GM12874 (cell line): ENCODE results near the gene RNASE2.
A peak's percentile ranks its signal among the peaks of the same experiment; 100 is the strongest.

ENCODE experiments used
- TF ChIP-seq, protein P1 (sequence below): IDR thresholded peaks from 2 replicates; pipeline ENCODE4 v1.5.1; 2011; ENCODE audit warnings: low read depth, mild to moderate bottlenecking, control low read depth, low read length, moderate library complexity; ENCODE audit not compliant: insufficient read depth

RNASE2 gene

DNA sequence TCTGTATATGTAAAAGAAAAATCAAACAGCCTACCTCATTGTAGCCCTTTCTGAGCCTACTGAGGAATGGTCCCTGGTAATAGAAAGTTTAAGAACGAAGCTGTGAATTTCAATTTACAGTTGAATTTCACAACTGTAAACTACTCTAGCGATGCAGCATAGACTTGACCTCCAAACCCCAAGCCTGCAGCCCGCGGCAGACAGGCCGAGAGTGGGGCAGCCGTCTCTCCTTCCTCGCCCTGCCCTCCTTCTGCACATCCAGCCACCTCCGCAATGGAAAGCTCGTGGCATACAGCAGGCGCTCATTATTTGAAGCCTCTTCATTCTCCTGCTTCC, 15.3 kb downstream of the RNASE2 start:
- TF ChIP-seq, protein P1, sequence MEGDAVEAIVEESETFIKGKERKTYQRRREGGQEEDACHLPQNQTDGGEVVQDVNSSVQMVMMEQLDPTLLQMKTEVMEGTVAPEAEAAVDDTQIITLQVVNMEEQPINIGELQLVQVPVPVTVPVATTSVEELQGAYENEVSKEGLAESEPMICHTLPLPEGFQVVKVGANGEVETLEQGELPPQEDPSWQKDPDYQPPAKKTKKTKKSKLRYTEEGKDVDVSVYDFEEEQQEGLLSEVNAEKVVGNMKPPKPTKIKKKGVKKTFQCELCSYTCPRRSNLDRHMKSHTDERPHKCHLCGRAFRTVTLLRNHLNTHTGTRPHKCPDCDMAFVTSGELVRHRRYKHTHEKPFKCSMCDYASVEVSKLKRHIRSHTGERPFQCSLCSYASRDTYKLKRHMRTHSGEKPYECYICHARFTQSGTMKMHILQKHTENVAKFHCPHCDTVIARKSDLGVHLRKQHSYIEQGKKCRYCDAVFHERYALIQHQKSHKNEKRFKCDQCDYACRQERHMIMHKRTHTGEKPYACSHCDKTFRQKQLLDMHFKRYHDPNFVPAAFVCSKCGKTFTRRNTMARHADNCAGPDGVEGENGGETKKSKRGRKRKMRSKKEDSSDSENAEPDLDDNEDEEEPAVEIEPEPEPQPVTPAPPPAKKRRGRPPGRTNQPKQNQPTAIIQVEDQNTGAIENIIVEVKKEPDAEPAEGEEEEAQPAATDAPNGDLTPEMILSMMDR: no peak

DNA sequence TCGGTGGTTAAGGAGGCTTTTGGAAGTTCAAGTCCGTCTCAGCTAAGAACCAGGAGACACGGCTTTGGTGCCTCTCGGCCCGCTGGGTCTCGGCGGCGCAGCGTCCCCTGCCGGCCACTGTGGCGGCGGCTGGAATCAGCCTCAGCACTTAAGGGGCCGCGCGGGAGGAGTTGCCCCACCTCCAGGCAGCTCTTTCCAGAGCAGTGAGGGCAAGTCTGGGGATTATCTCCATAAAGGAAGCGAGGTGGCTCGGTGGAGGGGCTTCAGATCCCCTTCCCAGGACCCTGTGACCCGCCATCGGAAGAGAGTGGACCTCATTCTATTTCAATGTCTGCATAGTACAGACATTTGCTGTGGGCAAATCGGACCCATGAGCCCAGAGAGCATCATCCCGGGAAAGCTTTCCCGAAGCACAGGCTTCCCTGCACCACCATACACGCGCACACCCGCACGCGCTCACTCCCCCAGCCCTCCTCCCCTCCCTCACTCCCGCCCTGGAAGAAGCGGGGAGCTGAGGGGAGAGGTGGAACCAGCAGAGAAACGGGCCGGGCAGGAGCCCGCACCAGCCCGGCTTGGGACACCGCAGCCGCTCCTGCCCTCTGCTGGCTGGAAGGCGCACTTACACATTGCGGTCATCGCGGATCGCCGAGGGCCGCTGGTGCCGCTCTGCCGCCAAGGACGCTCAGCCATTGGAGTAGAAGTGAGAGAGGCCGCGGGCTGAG, 15.9 kb downstream of the RNASE2 start:
- TF ChIP-seq, protein P1: peak; percentile 99

DNA sequence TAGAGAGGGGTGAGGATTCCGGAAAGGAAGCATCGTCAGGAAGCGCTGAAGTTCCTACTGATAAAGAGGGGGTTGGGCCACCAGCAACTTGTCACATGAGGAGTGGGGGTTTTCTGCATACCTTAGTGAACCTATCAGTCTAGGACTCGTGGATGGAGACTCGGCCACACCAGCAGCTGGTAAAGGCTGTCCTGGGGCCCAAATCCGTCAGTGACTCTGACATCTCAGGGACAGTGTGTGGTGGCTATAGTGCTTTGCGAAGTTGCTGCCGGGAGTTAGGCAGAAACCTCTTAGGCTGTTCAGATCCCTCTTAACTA, 16.4 kb downstream of the RNASE2 start:
- TF ChIP-seq, protein P1: no peak

DNA sequence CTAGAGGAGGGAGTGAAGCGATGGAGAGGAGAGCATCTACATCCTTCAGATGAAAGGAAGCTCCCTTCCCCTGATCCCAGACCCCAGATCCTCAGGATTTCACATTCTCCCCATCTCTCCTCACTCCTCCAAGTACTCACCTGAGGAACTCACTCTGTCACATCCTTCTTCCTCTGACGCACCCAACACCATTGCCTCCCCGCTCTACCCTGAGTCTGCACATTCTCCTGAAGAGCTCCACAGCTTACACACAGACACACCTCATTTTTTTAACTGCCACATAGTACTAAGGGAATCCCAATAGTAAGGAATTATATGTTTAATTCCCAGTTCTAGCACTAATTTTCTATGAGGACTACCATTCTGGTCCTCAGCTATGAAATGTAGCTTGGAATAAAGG, 18.2 kb downstream of the RNASE2 start:
- TF ChIP-seq, protein P1: no peak

DNA sequence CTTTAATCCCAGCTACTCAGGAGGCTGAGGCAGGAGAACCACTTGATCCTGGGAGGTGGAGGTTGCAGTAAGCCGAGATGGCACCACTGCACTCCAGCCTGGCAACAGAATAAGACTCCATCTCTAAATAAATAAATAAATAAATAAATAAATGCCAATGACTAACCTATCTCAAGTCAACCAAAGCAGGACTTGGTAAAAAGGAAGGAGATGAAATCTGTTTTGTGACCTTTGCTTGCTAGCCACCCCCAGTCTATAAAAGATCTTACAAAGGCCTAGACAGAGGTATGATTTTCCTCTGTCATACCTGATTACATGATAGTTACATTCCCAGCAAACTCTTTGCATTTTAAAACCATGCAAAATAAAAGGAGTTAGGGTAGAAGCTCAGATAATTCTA, 21.0 kb downstream of the RNASE2 start:
- TF ChIP-seq, protein P1: no peak

DNA sequence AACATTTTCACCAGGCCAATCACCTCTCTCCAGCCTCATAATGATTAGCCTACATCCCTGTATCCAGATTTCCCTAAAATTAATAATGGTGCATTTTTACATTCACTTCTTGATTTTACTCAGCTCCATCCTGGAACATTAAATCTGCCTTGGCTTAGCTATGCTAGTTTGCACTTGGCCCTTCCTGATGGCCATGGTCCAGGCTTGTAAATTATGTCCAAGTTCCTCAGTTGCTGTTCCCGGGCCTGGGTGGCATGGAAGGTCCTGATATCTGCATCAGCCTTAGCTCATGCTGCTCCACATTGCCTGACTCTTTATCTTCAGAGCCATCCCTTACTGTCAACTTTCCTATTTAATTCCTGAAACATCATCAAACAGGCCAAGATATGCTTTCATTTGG, 23.4 kb downstream of the RNASE2 start:
- TF ChIP-seq, protein P1: no peak

DNA sequence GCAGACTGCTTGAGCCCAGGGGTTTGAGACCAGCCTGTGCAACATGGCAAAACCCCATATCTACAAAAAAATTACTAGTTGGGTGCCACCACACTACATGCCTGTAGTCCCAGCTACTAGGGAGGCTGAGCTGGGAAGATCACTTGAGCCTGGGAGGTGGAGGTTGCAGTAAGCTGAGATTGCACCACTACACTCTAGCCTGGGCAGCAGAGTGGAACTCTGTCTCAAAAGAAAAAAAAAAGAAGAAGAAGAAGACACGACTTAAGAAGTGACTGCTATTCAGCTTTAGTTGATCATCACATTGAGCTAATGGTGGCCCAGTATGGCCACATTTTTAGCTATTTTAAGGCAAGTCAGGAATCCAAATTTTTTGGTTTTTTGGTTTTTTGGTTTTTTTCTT, 25.6 kb downstream of the RNASE2 start:
- TF ChIP-seq, protein P1: no peak
